Upper lobe of left lung (tissue), 6 donors: ENCODE measurements around the gene IL36B. TPM values are rescaled to one million over a fixed set of nuclear protein-coding genes. Genes with fewer than 3 reads are reported as not detected.

Experiments used
- ATAC-seq, 2 donors: fragments of 200-7000 bp; cut with Tn5 transposase; one replicate each; pipeline ENCODE4 v1.9.1; 2022; ENCODE audit warnings: mild to moderate bottlenecking in 2 of 2, moderate library complexity in 2 of 2; ENCODE audit not compliant: low FRiP score in 2 of 2
- DNase-seq, 2 donors: peaks; one replicate each; pipeline ENCODE4 v3.0.0-alpha.2; 2019 to 2020
- H3K27ac ChIP-seq, 4 donors: fragments of 200-600 bp; sonication (generic); one replicate each; pipeline ENCODE4 v1.5.1; 2016 to 2019
- H3K27me3 ChIP-seq, 4 donors: fragments of 200-600 bp; sonication (generic); one replicate each; pipeline ENCODE4 v1.5.1; 2017 to 2019
- H3K36me3 ChIP-seq, 4 donors: fragments of 200-600 bp; sonication (generic); one replicate each; pipeline ENCODE4 v1.5.1; 2016 to 2019
- H3K4me1 ChIP-seq, 4 donors: fragments of 200-600 bp; sonication (generic); one replicate each; pipeline ENCODE4 v1.5.1; 2018 to 2019
- H3K4me3 ChIP-seq, 4 donors: fragments of 200-600 bp; sonication (generic); one replicate each; pipeline ENCODE4 v1.5.1; 2017 to 2019; ENCODE audit warnings: mild to moderate bottlenecking in 2 of 4, moderate library complexity in 1 of 4
- H3K9me3 ChIP-seq, 4 donors: fragments of 200-600 bp; sonication (generic); one replicate each; pipeline ENCODE4 v1.5.1; 2018 to 2019
- EP300 ChIP-seq, 4 donors: sonication (generic); formaldehyde crosslinking; IDR thresholded peaks; one replicate each; pipeline ENCODE4 v1.5.1; 2017; ENCODE audit warnings: antibody characterized with exemption in 4 of 4, control low read depth in 2 of 4
- POLR2A ChIP-seq, 4 donors: fragments of 450-650 bp; IDR thresholded peaks; one replicate each; pipeline ENCODE4 v1.5.1; 2016 to 2017; ENCODE audit warnings: antibody characterized with exemption in 4 of 4, mild to moderate bottlenecking in 2 of 4
- POLR2AphosphoS5 ChIP-seq, 2 donors: sonication (generic); formaldehyde crosslinking; IDR thresholded peaks; one replicate each; pipeline ENCODE4 v1.5.1; 2017; ENCODE audit warnings: antibody characterized with exemption in 2 of 2
- whole genome bisulfite sequencing, 2 donors: methylation state at CpG; one replicate each; pipeline ENCODE4 v1.1.5; 2017 to 2018; 5-methylcytosine and 5-hydroxymethylcytosine counted together
- total RNA-seq, 6 donors: library from RNA; depleted of rRNA in 4 of 6; stranded (reverse); fragments of >200 nt in 4 of 6; gene quantifications; one replicate each; pipeline versions ENCODE4 v1.1.0 to v1.2.1, GENCODE V29; 2016 to 2021
- TF ChIP-seq, protein P1 (sequence below), 6 experiments: fragments of 450-650 bp in 4 of 6; fragments of 200-600 bp in 2 of 6; sonication (generic) in 2 of 6; IDR thresholded peaks; one replicate each; pipeline ENCODE4 v1.5.1; 2016 to 2019; ENCODE audit warnings: antibody characterized with exemption in 6 of 6
- donor health status: DM: no; HTN: no; CAD: no; lungs with moderate emphysema.
- donor health status: DM: no; HTN: yes; CAD: no; lungs with severe emphysema.

The IL36B gene
- total RNA-seq, 6 donors from 2014 or later: not detected

DNA sequence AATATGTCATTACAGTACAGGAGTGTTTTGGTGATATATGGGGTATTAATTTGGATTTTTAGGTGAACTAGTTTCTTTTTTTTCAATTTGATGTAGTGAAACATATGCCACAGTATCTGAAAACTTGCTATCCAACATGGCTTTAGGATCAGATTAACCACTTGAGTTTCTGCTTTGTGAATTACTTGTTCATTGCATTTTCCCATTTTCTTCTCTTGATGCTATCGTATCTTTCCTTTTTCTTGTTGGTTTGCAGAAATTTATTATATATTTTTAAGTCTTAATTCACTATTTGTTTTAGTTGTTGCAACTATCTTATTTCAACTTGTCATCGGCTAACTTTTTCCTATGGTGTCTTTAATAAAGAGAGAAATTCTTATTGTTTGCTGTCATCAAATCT, 38.6 kb downstream of the IL36B start:
- 91 to 96% methylated on average over 2 of the region's 2 CpGs for WGBS, 2 donors
- ATAC-seq (no peak), DNase-seq (no peak)
- Histone ChIP-seq H3K9me3 (no peaks in the 10 kb centered on the region), H3K27ac (no peak overlapping the region), H3K4me3 (no peak overlapping the region), H3K4me1 (no peaks in the 10 kb centered on the region), H3K36me3 (no peaks in the 10 kb centered on the region), H3K27me3 (no peaks in the 10 kb centered on the region)
- TF ChIP-seq POLR2AphosphoS5 (IDR thresholded peaks at IDR 0.05) (no peak), POLR2A (IDR thresholded peaks at IDR 0.05) (no peak), EP300 (IDR thresholded peaks at IDR 0.05) (no peak)
- TF ChIP-seq, protein P1, sequence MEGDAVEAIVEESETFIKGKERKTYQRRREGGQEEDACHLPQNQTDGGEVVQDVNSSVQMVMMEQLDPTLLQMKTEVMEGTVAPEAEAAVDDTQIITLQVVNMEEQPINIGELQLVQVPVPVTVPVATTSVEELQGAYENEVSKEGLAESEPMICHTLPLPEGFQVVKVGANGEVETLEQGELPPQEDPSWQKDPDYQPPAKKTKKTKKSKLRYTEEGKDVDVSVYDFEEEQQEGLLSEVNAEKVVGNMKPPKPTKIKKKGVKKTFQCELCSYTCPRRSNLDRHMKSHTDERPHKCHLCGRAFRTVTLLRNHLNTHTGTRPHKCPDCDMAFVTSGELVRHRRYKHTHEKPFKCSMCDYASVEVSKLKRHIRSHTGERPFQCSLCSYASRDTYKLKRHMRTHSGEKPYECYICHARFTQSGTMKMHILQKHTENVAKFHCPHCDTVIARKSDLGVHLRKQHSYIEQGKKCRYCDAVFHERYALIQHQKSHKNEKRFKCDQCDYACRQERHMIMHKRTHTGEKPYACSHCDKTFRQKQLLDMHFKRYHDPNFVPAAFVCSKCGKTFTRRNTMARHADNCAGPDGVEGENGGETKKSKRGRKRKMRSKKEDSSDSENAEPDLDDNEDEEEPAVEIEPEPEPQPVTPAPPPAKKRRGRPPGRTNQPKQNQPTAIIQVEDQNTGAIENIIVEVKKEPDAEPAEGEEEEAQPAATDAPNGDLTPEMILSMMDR (IDR thresholded peaks at IDR 0.05): no peak

DNA sequence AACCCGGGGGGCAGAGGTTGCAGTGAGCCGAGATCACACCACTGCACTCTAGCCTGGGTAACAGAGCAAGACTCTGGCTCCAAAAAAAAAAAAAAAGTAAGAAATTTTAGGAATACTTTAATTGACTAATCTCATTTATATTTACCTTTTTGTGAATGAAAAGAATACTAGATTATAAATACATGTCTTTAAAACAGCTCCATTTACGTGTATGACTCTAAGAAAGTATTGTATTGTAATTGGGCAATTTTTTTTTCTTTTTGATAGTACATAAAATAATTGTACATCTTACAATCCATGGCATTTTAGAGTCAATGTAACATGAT, 39.4 kb downstream of the IL36B start:
- Histone ChIP-seq H3K27me3 (no peaks in the 10 kb centered on the region), H3K4me1 (no peaks in the 10 kb centered on the region), H3K9me3 (no peaks in the 10 kb centered on the region), H3K4me3 (no peak overlapping the region), H3K27ac (no peak overlapping the region), H3K36me3 (no peaks in the 10 kb centered on the region)
- ATAC-seq (no peak), DNase-seq (no peak)
- no peak for TF ChIP-seq EP300 (IDR thresholded peaks at IDR 0.05)
- TF ChIP-seq POLR2AphosphoS5 (IDR thresholded peaks at IDR 0.05): no peak
- TF ChIP-seq POLR2A (IDR thresholded peaks at IDR 0.05): no peak
- TF ChIP-seq, protein P1 (IDR thresholded peaks at IDR 0.05): no peak
- 87 to 89% methylated on average over 3 of the region's 3 CpGs for WGBS, 2 donors

DNA sequence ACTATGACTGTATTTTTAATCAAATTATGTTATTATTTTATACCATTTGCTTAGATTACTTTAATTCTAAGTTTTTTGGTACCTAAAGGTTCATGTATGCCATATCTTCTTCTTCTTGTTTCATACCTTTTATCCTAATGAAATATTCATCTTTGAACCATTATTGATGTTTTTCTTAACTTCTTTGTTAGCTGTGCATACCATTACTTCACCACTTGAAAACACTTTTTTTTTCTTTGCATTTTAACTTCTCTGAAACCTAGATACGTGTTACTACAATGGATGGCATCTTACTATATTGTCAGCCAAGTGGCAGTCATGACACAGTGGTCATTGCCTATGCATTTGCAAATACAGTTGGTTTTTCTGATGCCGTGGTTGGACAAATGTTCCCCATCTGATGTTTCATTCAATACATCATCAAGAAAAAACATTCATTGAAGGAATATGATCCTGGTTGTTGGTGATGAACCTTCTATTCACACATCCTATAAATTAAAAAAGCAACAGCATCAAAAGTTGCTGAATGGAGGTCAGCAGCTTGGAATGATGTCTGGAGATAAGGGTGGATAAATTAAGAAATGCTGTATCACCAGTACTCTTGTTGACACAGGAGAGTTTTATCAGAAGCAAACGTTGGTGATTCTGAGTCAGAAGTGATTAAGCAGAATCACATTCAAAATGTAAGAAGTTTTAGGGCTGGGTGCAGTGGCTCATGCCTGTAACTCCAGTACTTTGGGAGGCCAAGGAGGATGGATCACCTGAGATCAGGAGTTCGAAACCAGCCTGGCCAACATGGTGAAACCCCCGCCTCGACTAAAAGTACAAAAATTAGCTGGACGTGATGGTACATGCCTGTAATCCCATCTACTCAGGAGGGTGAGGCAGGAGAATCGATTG, 40.0 kb downstream of the IL36B start:
- Histone ChIP-seq H3K36me3 (no peaks in the 10 kb centered on the region), H3K4me1 (no peaks in the 10 kb centered on the region), H3K27me3 (no peaks in the 10 kb centered on the region), H3K9me3 (no peaks in the 10 kb centered on the region), H3K4me3 (no peak overlapping the region), H3K27ac (no peak overlapping the region)
- ATAC-seq (no peak), DNase-seq (no peak)
- no peak for TF ChIP-seq EP300 (IDR thresholded peaks at IDR 0.05)
- TF ChIP-seq, protein P1 (IDR thresholded peaks at IDR 0.05): no peak
- TF ChIP-seq POLR2AphosphoS5 (IDR thresholded peaks at IDR 0.05): no peak
- TF ChIP-seq POLR2A (IDR thresholded peaks at IDR 0.05): no peak
- 77 to 81% methylated on average over 8 of the region's 8 CpGs for WGBS, 2 donors

DNA sequence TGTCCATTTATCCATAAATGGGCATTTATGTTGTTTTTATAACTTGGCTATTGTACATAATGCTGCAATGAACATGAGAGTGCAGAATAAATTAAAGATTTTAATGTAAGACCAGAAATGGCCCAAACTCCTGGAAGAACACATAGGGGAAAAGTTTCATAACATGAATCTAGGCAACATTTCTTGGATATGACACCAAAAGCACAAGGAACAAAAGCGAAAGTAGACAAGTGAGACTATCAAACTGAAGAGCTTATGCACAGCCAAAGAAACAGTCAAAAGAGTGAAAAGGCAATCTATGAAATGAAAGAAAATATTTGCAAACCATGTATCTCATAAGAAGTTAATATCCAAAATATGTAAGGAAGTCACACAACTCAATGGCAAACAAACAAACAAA, 41.6 kb downstream of the IL36B start:
- TF ChIP-seq POLR2AphosphoS5 (IDR thresholded peaks at IDR 0.05) (no peak), POLR2A (IDR thresholded peaks at IDR 0.05) (no peak)
- TF ChIP-seq, protein P1 (IDR thresholded peaks at IDR 0.05): no peak
- Histone ChIP-seq H3K27ac (no peak overlapping the region), H3K9me3 (no peaks in the 10 kb centered on the region), H3K27me3 (no peaks in the 10 kb centered on the region), H3K4me1 (no peaks in the 10 kb centered on the region), H3K36me3 (no peaks in the 10 kb centered on the region), H3K4me3 (no peak overlapping the region)
- 97 to 100% methylated on average over 1 of the region's 1 CpG for WGBS, 2 donors
- no peak for ATAC-seq
- DNase-seq: no peak

DNA sequence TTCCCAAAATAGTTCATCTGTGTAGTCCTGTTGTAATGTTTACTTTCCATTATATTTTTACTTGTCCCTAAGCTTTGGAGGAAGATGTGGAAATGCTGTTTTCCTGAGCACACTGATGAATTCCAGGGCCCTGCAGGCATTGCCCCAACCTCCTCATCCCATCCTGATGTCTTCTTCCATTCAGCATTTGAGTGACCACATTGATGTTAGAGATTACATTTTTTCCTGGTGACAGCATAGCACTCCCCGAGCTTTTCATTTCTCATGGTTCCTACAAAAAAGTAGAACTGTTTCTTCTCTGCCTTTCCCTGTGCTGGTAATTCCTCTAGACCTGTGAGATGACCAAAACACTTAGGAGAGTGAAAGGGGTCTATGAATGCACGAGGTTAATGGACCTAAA, 42.6 kb downstream of the IL36B start:
- no peak for TF ChIP-seq POLR2A (IDR thresholded peaks at IDR 0.05)
- 38 to 56% methylated on average over 2 of the region's 2 CpGs for WGBS, 2 donors
- no peak for DNase-seq
- Histone ChIP-seq H3K27ac (no peak overlapping the region), H3K36me3 (no peaks in the 10 kb centered on the region), H3K27me3 (no peaks in the 10 kb centered on the region), H3K9me3 (no peaks in the 10 kb centered on the region), H3K4me3 (no peak overlapping the region), H3K4me1 (no peaks in the 10 kb centered on the region)
- ATAC-seq: no peak
